Naive thymus-derived CD4-positive, alpha-beta T cell (primary cell): Measurements from ENCODE around the gene SMARCD2. TPM values are rescaled to one million over a fixed set of nuclear protein-coding genes. Genes with fewer than 3 reads are reported as not detected.
A peak's percentile ranks its signal among the peaks of the same experiment; 100 is the strongest.

Experiments used
- ATAC-seq: fragments of 150-1000 bp; cut with Tn5 transposase; 2 replicates; pipeline ENCODE4 v1.10.0; 2021; ENCODE audit warnings: mild to moderate bottlenecking, moderate library complexity
- CTCF ChIA-PET: fragments of 350-600 bp; sonication (Branson Sonifier 250); formaldehyde crosslinking; loops from one replicate; lab custom pipeline; 2021; ENCODE audit warnings: antibody characterized with exemption; lab: Charles Lee
- POLR2A ChIA-PET: fragments of 350-600 bp; sonication (Branson Sonifier 250); formaldehyde crosslinking; loops from one replicate; lab custom pipeline; 2021; ENCODE audit warnings: antibody characterized with exemption, inconsistent platforms; lab: Charles Lee
- DNase-seq, 9 donors: peaks; one replicate each; pipeline versions ENCODE4 v3.0.0 to v3.0.0-alpha.2; 2020 to 2022; ENCODE audit warnings: mixed read lengths in 1 of 9
- H3K27ac ChIP-seq: one replicate; pipeline ENCODE4 v1.7.0; 2013; ENCODE audit warnings: mild to moderate bottlenecking, low read depth, low read length, moderate library complexity
- H3K27me3 ChIP-seq, 2 donors: one replicate each; pipeline ENCODE4 v1.7.0; 2013; ENCODE audit warnings: low read length in 2 of 2, mild to moderate bottlenecking in 2 of 2, moderate library complexity in 2 of 2; ENCODE audit not compliant: control insufficient read depth in 2 of 2, insufficient read depth in 2 of 2
- H3K36me3 ChIP-seq, 3 experiments: 1 replicate in 2 of 3; 2 replicates in 1 of 3; pipeline ENCODE4 v1.7.0; 2013; ENCODE audit warnings: low read length in 3 of 3, mild to moderate bottlenecking in 3 of 3, moderate library complexity in 1 of 3; ENCODE audit not compliant: insufficient read depth in 3 of 3, control insufficient read depth in 2 of 3
- H3K4me1 ChIP-seq, 2 donors: one replicate each; pipeline ENCODE4 v1.7.0; 2013; ENCODE audit warnings: low read length in 2 of 2, mild to moderate bottlenecking in 2 of 2, moderate library complexity in 1 of 2; ENCODE audit not compliant: control insufficient read depth in 2 of 2, insufficient read depth in 2 of 2
- H3K4me3 ChIP-seq: 2 replicates; pipeline ENCODE4 v1.7.0; 2013; ENCODE audit warnings: mild to moderate bottlenecking, low read length
- H3K9me3 ChIP-seq, 3 experiments: 1 replicate in 2 of 3; 2 replicates in 1 of 3; pipeline ENCODE4 v1.7.0; 2013; ENCODE audit warnings: low read length in 3 of 3; ENCODE audit not compliant: control insufficient read depth in 2 of 3
- H3K27ac Mint-ChIP-seq, 9 donors: one replicate each; pipeline ENCODE4 v1.8.0; 2020 to 2022; ENCODE audit warnings: mixed read lengths in 9 of 9, mild to moderate bottlenecking in 8 of 9, moderate library complexity in 5 of 9, inconsistent platforms in 2 of 9
- H3K27me3 Mint-ChIP-seq, 5 donors: one replicate each; pipeline ENCODE4 v1.8.0; 2021 to 2022; ENCODE audit warnings: mixed read lengths in 5 of 5, mild to moderate bottlenecking in 1 of 5
- H3K36me3 Mint-ChIP-seq, 5 donors: one replicate each; pipeline ENCODE4 v1.8.0; 2020 to 2022; ENCODE audit warnings: mixed read lengths in 5 of 5, mild to moderate bottlenecking in 3 of 5, inconsistent platforms in 1 of 5
- H3K4me1 Mint-ChIP-seq, 7 donors: one replicate each; pipeline ENCODE4 v1.8.0; 2020 to 2022; ENCODE audit warnings: mixed read lengths in 7 of 7, mild to moderate bottlenecking in 3 of 7, inconsistent platforms in 1 of 7
- H3K4me3 Mint-ChIP-seq, 10 donors: one replicate each; pipeline ENCODE4 v1.8.0; 2020 to 2022; ENCODE audit warnings: mild to moderate bottlenecking in 10 of 10, mixed read lengths in 10 of 10, moderate library complexity in 6 of 10, inconsistent platforms in 2 of 10
- H3K9me3 Mint-ChIP-seq, 11 donors: one replicate each; pipeline ENCODE4 v1.8.0; 2020 to 2022; ENCODE audit warnings: mixed read lengths in 11 of 11, mild to moderate bottlenecking in 4 of 11, inconsistent platforms in 1 of 11, moderate library complexity in 1 of 11
- intact Hi-C, 2 donors: fragments of 100-400 bp; cut with micrococcal nuclease; formaldehyde crosslinking; loops; one replicate each; pipeline ENCODE4 v1.15.1; 2023
- polyA plus RNA-seq, 2 donors: library from polyadenylated mRNA; unstranded; fragments of 300-500 nt; fragmentation: Illumina TruSeq; gene quantifications; one replicate each; pipeline ENCODE4 v1.2.3, GENCODE V29; 2021
- total RNA-seq, 6 experiments: library from RNA in 5 of 6; stranded (reverse) in 5 of 6; gene quantifications; 1 replicate in 5 of 6; 2 replicates in 1 of 6; pipeline ENCODE4 v1.2.3 and lab custom pipeline; 2021 to 2026

SMARCD2 gene
- total and polyA plus RNA-seq, 7 experiments from 2014 or later, result 61.5 to 148 (median 109) TPM

GRCh38 chr17:63786117-63786516 is 56.4 kb downstream of the SMARCD2 start:
- Mint-ChIP-seq H3K27ac (peak overlapping the region in 4 of 9 donors; percentile 3 to 36 (median 31)), H3K27me3 (no peaks in the 10 kb centered on the region), H3K4me1 (peaks cover 20 to 45% (median 34%) of the 10 kb centered on the region in 7 donors), H3K4me3 (no peak overlapping the region), H3K36me3 (peaks cover 0 to 25% (median 13%) of the 10 kb centered on the region in 5 donors), H3K9me3 (no peaks in the 10 kb centered on the region)
- intact Hi-C loops, result no loop called here
- ATAC-seq, result no peak
- Histone ChIP-seq H3K4me1 (no peaks in the 10 kb centered on the region), H3K27me3 (no peaks in the 10 kb centered on the region), H3K27ac (no peak overlapping the region), H3K9me3 (no peaks in the 10 kb centered on the region), H3K36me3 (peaks cover 6 to 67% (median 10%) of the 10 kb centered on the region in 3 experiments), H3K4me3 (no peak overlapping the region)
- CTCF ChIA-PET, result interaction anchor here (0.7 kb wide), 1 partner anchor 51 kb away, joined by 3 read pairs; no protein-coding TSS in a partner anchor
- POLR2A ChIA-PET, result interaction anchor here (0.7 to 0.9 kb wide), 4 partner anchors 10 to 86 kb away, joined by 3 to 4 read pairs (median 3); partner anchors contain the start of genes DDX42 and LIMD2
- no peak for DNase-seq

- intact Hi-C loops, result no loop called here
- H3K4me3 Mint-ChIP-seq, result no peak overlapping the region
- DNase-seq (no peak), ATAC-seq (no peak)
- Histone ChIP-seq H3K4me3 (no peak overlapping the region), H3K27ac (no peak overlapping the region), H3K27me3 (no peaks in the 10 kb centered on the region), H3K9me3 (no peaks in the 10 kb centered on the region), H3K36me3 (peaks cover 6 to 63% (median 10%) of the 10 kb centered on the region in 3 experiments), H3K4me1 (peaks cover 0 to 3% of the 10 kb centered on the region in 2 donors)
- peaks cover 0 to 25% (median 13%) of the 10 kb centered on the region in 5 donors for H3K36me3 Mint-ChIP-seq
- H3K4me1 Mint-ChIP-seq, result peaks cover 25 to 50% (median 40%) of the 10 kb centered on the region in 7 donors
- CTCF ChIA-PET, result no interaction called here
- peak overlapping the region in 4 of 9 donors; percentile 3 to 53 (median 38) for H3K27ac Mint-ChIP-seq
- H3K27me3 Mint-ChIP-seq, result no peaks in the 10 kb centered on the region
- POLR2A ChIA-PET, result interaction anchor here (0.7 to 0.9 kb wide), 2 partner anchors 10 to 49 kb away, joined by 3 read pairs; no protein-coding TSS in a partner anchor
- H3K9me3 Mint-ChIP-seq, result no peaks in the 10 kb centered on the region
These were observed 56.9 kb downstream of the SMARCD2 start for GRCh38 chr17:63785556-63785955.

GRCh38 chr17:63783522-63783921 is 59.0 kb downstream of the SMARCD2 start:
- H3K36me3 Mint-ChIP-seq, result peaks cover 0 to 28% (median 17%) of the 10 kb centered on the region in 5 donors
- peaks cover 37 to 69% (median 56%) of the 10 kb centered on the region in 7 donors for H3K4me1 Mint-ChIP-seq
- Histone ChIP-seq H3K27me3 (no peaks in the 10 kb centered on the region), H3K9me3 (no peaks in the 10 kb centered on the region), H3K4me3 (no peak overlapping the region), H3K27ac (no peak overlapping the region), H3K4me1 (peaks cover 4 to 5% of the 10 kb centered on the region in 2 donors), H3K36me3 (peaks cover 0 to 53% (median under 1%) of the 10 kb centered on the region in 3 experiments)
- ChIA-PET POLR2A (interaction anchor here (2.2 kb wide), 1 partner anchor 10 kb away, joined by 13 read pairs; the partner anchor contains the start of genes CCDC47 and DDX42), CTCF (no interaction called here)
- H3K27ac Mint-ChIP-seq, result peak overlapping the region in 5 of 9 donors; percentile 8 to 72 (median 65)
- DNase-seq (no peak), ATAC-seq (no peak)
- no peaks in the 10 kb centered on the region for H3K27me3 Mint-ChIP-seq
- H3K4me3 Mint-ChIP-seq, result peak overlapping the region in 1 of 10 donors; percentile 21
- H3K9me3 Mint-ChIP-seq, result no peaks in the 10 kb centered on the region
- intact Hi-C loops, result no loop called here

Other genes with a start within 250 kb of the SMARCD2 start
- 10 to 100 TPM; 11.1 to 20.3 (median 15.2) TPM for gene TACO1, start 241.8 kb downstream of the SMARCD2 start, total RNA-seq
- 10 to 100 TPM; 20.4 to 21.2 TPM for gene TACO1, start 241.8 kb downstream of the SMARCD2 start, polyA plus RNA-seq
- gene MAP3K3, start 220.3 kb downstream of the SMARCD2 start, total RNA-seq, result 100 to 1,000 TPM in 1 of 5 experiments, 10 to 100 TPM in 4; 37.5 to 105 (median 85.5) TPM
- 10 to 100 TPM; 29.4 to 45.2 TPM for gene MAP3K3, start 220.3 kb downstream of the SMARCD2 start, polyA plus RNA-seq
- gene LIMD2, start 142.6 kb downstream of the SMARCD2 start, total RNA-seq, result 100 to 1,000 TPM; 575 to 937 (median 595) TPM
- 100 to 1,000 TPM; 542 to 792 TPM for gene LIMD2, start 142.6 kb downstream of the SMARCD2 start, polyA plus RNA-seq
- gene STRADA, start 100.9 kb downstream of the SMARCD2 start, total RNA-seq, result 10 to 100 TPM; 51.0 to 69.7 (median 54.2) TPM
- gene STRADA, start 100.9 kb downstream of the SMARCD2 start, polyA plus RNA-seq, result 10 to 100 TPM; 19.9 to 24.2 TPM
- 10 to 100 TPM; 31.8 to 62.9 (median 34.7) TPM for gene CCDC47, start 69.1 kb downstream of the SMARCD2 start, total RNA-seq
- gene CCDC47, start 69.1 kb downstream of the SMARCD2 start, polyA plus RNA-seq, result 10 to 100 TPM; 33.5 to 45.4 TPM
- gene DDX42, start 68.5 kb downstream of the SMARCD2 start, total RNA-seq, result 100 to 1,000 TPM; 101 to 192 (median 139) TPM
- gene DDX42, start 68.5 kb downstream of the SMARCD2 start, polyA plus RNA-seq, result 10 to 100 TPM; 11.8 to 24.4 TPM
- 100 to 1,000 TPM in 3 of 5 experiments, 10 to 100 TPM in 2; 68.4 to 153 (median 105) TPM for gene PSMC5, start 15.3 kb downstream of the SMARCD2 start, total RNA-seq
- 100 to 1,000 TPM; 153 to 162 TPM for gene PSMC5, start 15.3 kb downstream of the SMARCD2 start, polyA plus RNA-seq
- 10 to 100 TPM; 38.1 to 66.2 (median 55.8) TPM for gene FTSJ3, start 15.0 kb downstream of the SMARCD2 start, total RNA-seq
- gene FTSJ3, start 15.0 kb downstream of the SMARCD2 start, polyA plus RNA-seq, result 10 to 100 TPM; 22.1 to 44.4 TPM
- 1 to 10 TPM in 2 of 5 experiments, not detected in 3; 4.2 to 5.3 TPM for gene CSH2, start 31.0 kb upstream of the SMARCD2 start, total RNA-seq
- gene CSH2, start 31.0 kb upstream of the SMARCD2 start, polyA plus RNA-seq, result not detected
- not detected for gene GH2, start 39.3 kb upstream of the SMARCD2 start, total RNA-seq
- gene GH2, start 39.3 kb upstream of the SMARCD2 start, polyA plus RNA-seq, result not detected
- 10 to 100 TPM in 1 of 5 experiments, 1 to 10 TPM in 1, not detected in 3; 8.2 to 11.3 TPM for gene CSH1, start 53.9 kb upstream of the SMARCD2 start, total RNA-seq
- not detected for gene CSH1, start 53.9 kb upstream of the SMARCD2 start, polyA plus RNA-seq
- gene CSHL1, start 68.6 kb upstream of the SMARCD2 start, total RNA-seq, result not detected
- not detected for gene CSHL1, start 68.6 kb upstream of the SMARCD2 start, polyA plus RNA-seq
- under 1 TPM in 2 of 5 experiments, not detected in 3; 0.58 to 0.66 TPM for gene GH1, start 76.2 kb upstream of the SMARCD2 start, total RNA-seq
- not detected for gene GH1, start 76.2 kb upstream of the SMARCD2 start, polyA plus RNA-seq
- gene CD79B, start 89.6 kb upstream of the SMARCD2 start, total RNA-seq, result 10 to 100 TPM; 11.8 to 44.9 (median 15.1) TPM
- gene CD79B, start 89.6 kb upstream of the SMARCD2 start, polyA plus RNA-seq, result 10 to 100 TPM; 34.5 to 42.2 TPM
- under 1 TPM in 4 of 5 experiments, not detected in 1; 0.03 to 0.15 (median 0.07) TPM for gene SCN4A, start 130.2 kb upstream of the SMARCD2 start, total RNA-seq
- gene SCN4A, start 130.2 kb upstream of the SMARCD2 start, polyA plus RNA-seq, result not detected
- gene PRR29, start 155.7 kb upstream of the SMARCD2 start, total RNA-seq, result 1 to 10 TPM in 1 of 5 experiments, under 1 TPM in 2, not detected in 2; 0.29 to 2.8 (median 0.40) TPM
- gene PRR29, start 155.7 kb upstream of the SMARCD2 start, polyA plus RNA-seq, result 1 to 10 TPM; 5.5 to 6.0 TPM
- 100 to 1,000 TPM in 2 of 5 experiments, 10 to 100 TPM in 3; 60.9 to 132 (median 92.3) TPM for gene ICAM2, start 177.9 kb upstream of the SMARCD2 start, total RNA-seq
- gene ICAM2, start 177.9 kb upstream of the SMARCD2 start, polyA plus RNA-seq, result 100 to 1,000 TPM; 400 to 414 TPM